A673 (cell line): ENCODE measurements around the gene SULT2B1. TPM values are rescaled to one million over a fixed set of nuclear protein-coding genes. Genes with fewer than 3 reads are reported as not detected.
"Not testable (repeated sequence)": the region's sequence is repeated elsewhere in the genome, so short reads cannot be mapped to it uniquely, and the experiment has no call there.

Experiments used
- BruUV-seq: library from RNA; stranded (reverse); fragments of 400-500 nt; replicated peaks from 2 replicates; lab custom pipeline; 2021; lab: Mats Ljungman, UMichigan
- CTCF ChIA-PET: fragments of 300-600 bp; sonication (Branson Sonifier 250); formaldehyde crosslinking; loops from one replicate; lab custom pipeline; 2022; ENCODE audit warnings: antibody characterized with exemption; lab: Charles Lee
- POLR2A ChIA-PET: fragments of 300-600 bp; sonication (Branson Sonifier 250); formaldehyde crosslinking; loops from one replicate; lab custom pipeline; 2022; ENCODE audit warnings: antibody characterized with exemption; ENCODE audit not compliant: low non-redundant PET; lab: Charles Lee
- DNase-seq: peaks from one replicate; pipeline ENCODE4 v3.0.0-alpha.2; 2015; ENCODE audit warnings: low spot score
- H3K27ac ChIP-seq: fragments of 200-600 bp; sonication (generic); 2 replicates; pipeline ENCODE4 v1.5.1; 2016; ENCODE audit warnings: mixed run types, low read depth, mild to moderate bottlenecking, mixed read lengths, antibody characterized with exemption, low read length; ENCODE audit not compliant: poor library complexity, severe bottlenecking
- H3K27me3 ChIP-seq: fragments of 200-600 bp; sonication (generic); replicated peaks from 2 replicates; pipeline ENCODE4 v1.6.1; 2017; ENCODE audit warnings: mixed run types, low read depth, mild to moderate bottlenecking, mixed read lengths, antibody characterized with exemption, low read length; ENCODE audit not compliant: insufficient read depth, poor library complexity
- H3K36me3 ChIP-seq: fragments of 200-600 bp; sonication (generic); 2 replicates; pipeline ENCODE4 v1.6.1; 2016; ENCODE audit warnings: mixed run types, mild to moderate bottlenecking, mixed read lengths, antibody characterized with exemption, low read length; ENCODE audit not compliant: insufficient read depth, poor library complexity, severe bottlenecking
- H3K4me1 ChIP-seq: fragments of 200-600 bp; sonication (generic); 2 replicates; pipeline ENCODE4 v1.6.1; 2017; ENCODE audit warnings: mixed run types, mild to moderate bottlenecking, mixed read lengths, antibody characterized with exemption, low read length; ENCODE audit not compliant: insufficient read depth, poor library complexity, severe bottlenecking
- H3K4me3 ChIP-seq: fragments of 200-600 bp; sonication (generic); 2 replicates; pipeline ENCODE4 v1.5.1; 2016; ENCODE audit warnings: low read depth, mixed run types, mild to moderate bottlenecking, mixed read lengths, low read length; ENCODE audit not compliant: poor library complexity, severe bottlenecking
- H3K9me3 ChIP-seq: fragments of 200-600 bp; sonication (generic); 2 replicates; pipeline ENCODE4 v1.6.1; 2016; ENCODE audit warnings: mixed run types, low read depth, mild to moderate bottlenecking, mixed read lengths, antibody characterized with exemption, low read length; ENCODE audit not compliant: poor library complexity, severe bottlenecking
- EZH2 ChIP-seq: fragments of 200-600 bp; sonication (generic); IDR thresholded peaks from 2 replicates; pipeline ENCODE4 v1.6.1; 2017; ENCODE audit warnings: borderline replicate concordance, low read depth, mild to moderate bottlenecking, mixed read lengths, antibody characterized with exemption, low read length; ENCODE audit not compliant: poor library complexity, severe bottlenecking
- intact Hi-C: fragments of 100-400 bp; cut with micrococcal nuclease; formaldehyde crosslinking; loops from one replicate; pipeline ENCODE4 v1.10.0; 2022; ENCODE audit not compliant: unreplicated experiment
- total RNA-seq: library from RNA; stranded (reverse); gene quantifications from 2 replicates; pipeline ENCODE4 v1.2.3, GENCODE V29; 2021
- TF ChIP-seq, protein P1 (sequence below): fragments of 300-800, 200-600 bp; sonication (generic); conservative IDR thresholded peaks from 2 replicates; pipeline ENCODE4 v1.5.1; 2017; ENCODE audit warnings: low read depth, mild to moderate bottlenecking, antibody characterized with exemption, low read length, moderate library complexity, mixed read lengths

SULT2B1 gene
- total RNA-seq, 1 experiment from 2014 or later, result 0.60 TPM

DNA sequence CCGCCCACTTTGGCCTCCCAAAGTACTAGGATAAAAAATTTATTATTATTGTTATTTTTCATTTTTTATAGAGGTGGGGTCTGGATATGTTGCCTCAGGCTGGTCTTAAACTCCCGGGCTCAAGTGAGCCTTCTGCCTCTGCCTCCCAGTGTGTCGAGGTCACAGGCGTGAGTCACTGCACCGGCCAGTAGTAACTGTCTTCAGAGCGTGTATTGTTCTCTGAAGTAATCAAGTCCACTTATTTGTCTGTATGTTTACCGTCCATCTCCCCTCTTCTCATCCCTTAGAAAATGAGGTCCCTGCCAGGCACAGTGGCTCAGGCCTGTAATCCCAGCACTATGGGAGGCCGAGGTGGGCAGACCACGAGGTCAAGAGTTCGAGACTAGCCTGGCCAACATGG is 18.2 kb upstream of the SULT2B1 start:
- H3K9me3 ChIP-seq, result peaks cover 3% of the 10 kb centered on the region
- intact Hi-C loops, result no loop called here
- BruUV-seq, result no TSS peak
- POLR2A ChIA-PET, result no interaction called here
- CTCF ChIA-PET, result no interaction called here
- H3K27me3 ChIP-seq, result no peaks in the 10 kb centered on the region
- H3K36me3 ChIP-seq, result no peaks in the 10 kb centered on the region
- no peak overlapping the region for H3K4me3 ChIP-seq
- no peak overlapping the region for H3K27ac ChIP-seq
- no peaks in the 10 kb centered on the region for H3K4me1 ChIP-seq
- no peak for DNase-seq
- TF ChIP-seq EZH2, result no peak
- TF ChIP-seq, protein P1, sequence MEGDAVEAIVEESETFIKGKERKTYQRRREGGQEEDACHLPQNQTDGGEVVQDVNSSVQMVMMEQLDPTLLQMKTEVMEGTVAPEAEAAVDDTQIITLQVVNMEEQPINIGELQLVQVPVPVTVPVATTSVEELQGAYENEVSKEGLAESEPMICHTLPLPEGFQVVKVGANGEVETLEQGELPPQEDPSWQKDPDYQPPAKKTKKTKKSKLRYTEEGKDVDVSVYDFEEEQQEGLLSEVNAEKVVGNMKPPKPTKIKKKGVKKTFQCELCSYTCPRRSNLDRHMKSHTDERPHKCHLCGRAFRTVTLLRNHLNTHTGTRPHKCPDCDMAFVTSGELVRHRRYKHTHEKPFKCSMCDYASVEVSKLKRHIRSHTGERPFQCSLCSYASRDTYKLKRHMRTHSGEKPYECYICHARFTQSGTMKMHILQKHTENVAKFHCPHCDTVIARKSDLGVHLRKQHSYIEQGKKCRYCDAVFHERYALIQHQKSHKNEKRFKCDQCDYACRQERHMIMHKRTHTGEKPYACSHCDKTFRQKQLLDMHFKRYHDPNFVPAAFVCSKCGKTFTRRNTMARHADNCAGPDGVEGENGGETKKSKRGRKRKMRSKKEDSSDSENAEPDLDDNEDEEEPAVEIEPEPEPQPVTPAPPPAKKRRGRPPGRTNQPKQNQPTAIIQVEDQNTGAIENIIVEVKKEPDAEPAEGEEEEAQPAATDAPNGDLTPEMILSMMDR, result no peak

DNA sequence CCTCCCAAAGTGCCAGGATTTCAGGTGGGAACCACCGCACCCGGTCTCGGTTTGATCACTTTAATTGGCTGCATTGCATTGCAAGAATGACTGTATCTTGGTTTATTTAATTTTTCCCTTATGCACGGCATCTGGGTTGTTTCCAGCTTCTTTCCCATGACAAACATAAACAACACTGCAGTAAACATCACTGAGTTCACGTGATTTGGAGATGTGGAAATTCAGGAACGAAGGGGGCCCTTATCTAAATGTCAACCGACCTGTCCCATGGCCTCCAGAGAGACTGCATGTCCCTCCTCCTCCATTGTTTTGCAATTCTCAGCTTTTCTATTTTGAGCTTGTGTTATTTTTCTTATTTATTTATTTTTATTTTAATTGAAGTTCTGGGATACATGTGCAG is 14.4 kb upstream of the SULT2B1 start:
- Histone ChIP-seq H3K9me3 (no peaks in the 10 kb centered on the region), H3K27me3 (no peaks in the 10 kb centered on the region), H3K36me3 (no peaks in the 10 kb centered on the region), H3K27ac (no peak overlapping the region), H3K4me3 (no peak overlapping the region), H3K4me1 (no peaks in the 10 kb centered on the region)
- no peak for TF ChIP-seq EZH2
- TF ChIP-seq, protein P1, result no peak
- POLR2A ChIA-PET, result interaction anchor here (0.7 kb wide), 1 partner anchor 728 kb away, joined by 7 read pairs; no protein-coding TSS in a partner anchor
- intact Hi-C loops, result no loop called here
- DNase-seq, result no peak
- BruUV-seq, result no TSS peak
- CTCF ChIA-PET, result no interaction called here

DNA sequence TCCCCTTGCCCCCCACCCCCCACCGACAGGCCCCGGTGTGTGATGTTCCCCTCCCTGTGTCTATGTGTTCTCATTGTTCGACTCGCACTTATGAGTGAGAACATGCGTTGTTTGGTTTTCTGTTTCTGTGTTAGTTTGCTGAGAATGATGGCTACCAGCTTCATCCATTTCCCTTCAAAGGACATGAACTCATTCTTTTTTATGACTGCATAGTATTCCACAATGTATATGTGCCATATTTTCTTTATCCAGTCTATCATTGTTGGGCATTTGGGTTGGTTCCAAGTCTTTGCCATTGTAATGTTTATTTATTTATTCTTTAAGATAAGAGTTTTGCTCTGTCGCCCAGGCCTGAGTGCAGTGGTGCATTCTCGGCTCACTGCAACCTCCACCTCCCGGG is 13.9 kb upstream of the SULT2B1 start:
- H3K4me1 ChIP-seq, intact Hi-C loops, H3K9me3 ChIP-seq, H3K27me3 ChIP-seq, H3K27ac ChIP-seq, H3K36me3 ChIP-seq, DNase-seq, CTCF ChIA-PET, H3K4me3 ChIP-seq, BruUV-seq: not testable (repeated sequence)
- POLR2A ChIA-PET, result interaction anchor here (0.7 kb wide), 1 partner anchor 727 kb away, joined by 7 read pairs; no protein-coding TSS in a partner anchor

DNA sequence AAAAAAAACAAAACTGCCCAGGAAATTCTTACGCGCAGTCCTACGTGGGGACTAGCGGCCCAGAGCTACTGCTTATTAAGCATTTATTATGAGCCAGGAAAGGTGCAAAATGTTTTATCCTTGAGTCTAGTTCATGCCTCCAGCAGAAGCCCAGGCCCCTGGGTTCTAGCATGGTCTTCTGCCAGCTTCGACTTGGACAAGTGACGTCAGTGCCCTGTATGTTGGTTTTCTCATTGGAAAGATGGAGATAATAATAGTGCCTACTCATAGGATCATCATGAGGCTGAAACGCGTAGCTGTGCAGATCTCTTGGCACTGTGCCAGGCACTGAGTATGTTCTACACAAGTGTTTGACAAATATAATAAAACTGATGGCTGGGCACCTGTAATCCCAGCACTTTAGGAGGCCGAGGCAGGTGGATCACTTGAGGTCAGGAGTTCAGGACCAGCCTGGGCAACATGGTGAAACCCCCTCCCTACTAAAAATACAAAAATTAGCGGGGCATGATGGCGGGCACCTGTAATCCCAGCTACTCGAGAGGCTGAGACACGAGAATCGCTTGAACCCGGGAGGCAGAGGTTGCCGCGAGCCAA is 12.4 kb upstream of the SULT2B1 start:
- H3K27me3 ChIP-seq, result no peaks in the 10 kb centered on the region
- no TSS peak for BruUV-seq
- ChIA-PET POLR2A (no interaction called here), CTCF (interaction anchor here (0.6 kb wide), 1 partner anchor 460 kb away, joined by 7 read pairs; no protein-coding TSS in a partner anchor)
- no peaks in the 10 kb centered on the region for H3K9me3 ChIP-seq
- intact Hi-C loops, result no loop called here
- no peak overlapping the region for H3K4me3 ChIP-seq
- H3K4me1 ChIP-seq, result no peaks in the 10 kb centered on the region
- TF ChIP-seq, protein P1, result no peak
- TF ChIP-seq EZH2, result no peak
- H3K27ac ChIP-seq, result no peak overlapping the region
- peak; percentile 53 for DNase-seq
- no peaks in the 10 kb centered on the region for H3K36me3 ChIP-seq
